ENCODE measurements around the gene EMILIN3.

Gene EMILIN3

GRCh38 chr20:41364236-41364855, 2.3 kb downstream of the EMILIN3 start:
- no peak for DNase-seq (ENCODE audit: low read depth in 2 of 2)

GRCh38 chr20:41363601-41364000, 3.0 kb downstream of the EMILIN3 start:
- no peak for DNase-seq (ENCODE audit: low read depth in 2 of 2)

- DNase-seq (ENCODE audit: low read depth in 2 of 2), result no peak
Observed at GRCh38 chr20:41362748-41363140, 3.9 kb downstream of the EMILIN3 start.

GRCh38 chr20:41361757-41362747, 4.6 kb downstream of the EMILIN3 start:
- DNase-seq (ENCODE audit: low read depth in 2 of 2), result no peak

GRCh38 chr20:41360831-41361756, 5.5 kb downstream of the EMILIN3 start:
- no peak for DNase-seq (ENCODE audit: low read depth in 2 of 2)

- no peak for DNase-seq (ENCODE audit: low read depth in 2 of 2)
Observed at GRCh38 chr20:41359541-41360011, 7.0 kb downstream of the EMILIN3 start.

- no peak for DNase-seq (ENCODE audit: low read depth in 2 of 2)
Observed at GRCh38 chr20:41358717-41359116, 7.9 kb downstream of the EMILIN3 start.

- no peak for DNase-seq (ENCODE audit: low read depth in 2 of 2)
Observed at GRCh38 chr20:41358230-41358629, 8.4 kb downstream of the EMILIN3 start.

- DNase-seq (ENCODE audit: low read depth in 2 of 2), result no peak
Observed at GRCh38 chr20:41357424-41358163, 9.0 kb downstream of the EMILIN3 start.

GRCh38 chr20:41356951-41357350, 9.7 kb downstream of the EMILIN3 start:
- no peak for DNase-seq (ENCODE audit: low read depth in 2 of 2)

- no peak for DNase-seq (ENCODE audit: low read depth in 2 of 2)
Observed at GRCh38 chr20:41355598-41356203, 10.9 kb downstream of the EMILIN3 start.

GRCh38 chr20:41355192-41355591, 11.4 kb downstream of the EMILIN3 start:
- DNase-seq (ENCODE audit: low read depth in 2 of 2), result no peak

GRCh38 chr20:41353530-41353929, 13.1 kb downstream of the EMILIN3 start:
- no peak for DNase-seq (ENCODE audit: low read depth in 2 of 2)

GRCh38 chr20:41352666-41353065, 14.0 kb downstream of the EMILIN3 start:
- no peak for DNase-seq (ENCODE audit: low read depth in 2 of 2)

- no peak for DNase-seq (ENCODE audit: low read depth in 2 of 2)
Observed at GRCh38 chr20:41352106-41352505, 14.5 kb downstream of the EMILIN3 start.

- no peak for DNase-seq (ENCODE audit: low read depth in 2 of 2)
Observed at GRCh38 chr20:41350408-41350962, 16.1 kb downstream of the EMILIN3 start.

GRCh38 chr20:41349943-41350342, 16.7 kb downstream of the EMILIN3 start:
- no peak for DNase-seq (ENCODE audit: low read depth in 2 of 2)

- no peak for DNase-seq (ENCODE audit: low read depth in 2 of 2)
Observed at GRCh38 chr20:41349266-41349665, 17.4 kb downstream of the EMILIN3 start.

GRCh38 chr20:41348430-41349172, 18.0 kb downstream of the EMILIN3 start:
- DNase-seq (ENCODE audit: low read depth in 2 of 2), result no peak

Measured in stimulated activated CD8-positive, alpha-beta memory T cell treated with anti-CD3 and anti-CD28 coated beads, Interleukin-2, amount 100 ng/mL, for 1 hour (primary cell).